ENCODE measurements around the gene IFITM1.
"Not testable (repeated sequence)": the region's sequence is repeated elsewhere in the genome, so short reads cannot be mapped to it uniquely, and the experiment has no call there.

The IFITM1 gene

GRCh38 chr11:360326-361280 is 46.8 kb downstream of the IFITM1 start:
- no peak for FAIRE-seq
- no peak for DNase-seq (ENCODE audit: extremely low spot score, insufficient read length, low read depth)

- FAIRE-seq = no peak
These were observed 49.0 kb downstream of the IFITM1 start for GRCh38 chr11:362642-363442.

DNA sequence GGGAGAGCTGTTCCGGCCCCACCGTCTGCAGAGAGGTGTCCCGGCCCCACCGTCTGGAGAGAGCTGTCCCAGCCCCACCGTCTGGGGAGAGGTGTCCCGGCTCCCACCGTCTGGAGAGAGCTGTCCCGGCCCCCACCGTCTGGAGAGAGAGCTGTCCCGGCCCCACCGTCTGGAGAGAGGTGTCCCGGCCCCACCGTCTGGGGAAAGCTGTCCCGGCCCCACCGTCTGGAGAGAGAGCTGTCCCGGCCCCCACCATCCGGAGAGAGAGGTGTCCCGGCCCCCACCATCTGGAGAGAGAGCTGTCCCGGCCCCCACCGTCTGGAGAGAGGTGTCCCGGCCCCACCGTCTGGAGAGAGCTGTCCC is 49.6 kb downstream of the IFITM1 start:
- DNase-seq (ENCODE audit: extremely low spot score, insufficient read length, low read depth); FAIRE-seq: not testable (repeated sequence)

More at GRCh38 chr11:362642-363442, 49.0 kb downstream of the IFITM1 start:
- no peak for DNase-seq (ENCODE audit: extremely low spot score, insufficient read length, low read depth)

GRCh38 chr11:363948-364761 is 50.3 kb downstream of the IFITM1 start:
- FAIRE-seq (peak; percentile 29), DNase-seq (ENCODE audit: extremely low spot score, insufficient read length, low read depth) (no peak)
